Ectodermal cell (in vitro differentiated cells): ENCODE results near the gene GRK3.

Source experiments
- H3K27ac ChIP-seq: 2 replicates; pipeline ENCODE4 v1.7.0; 2013; ENCODE audit warnings: mild to moderate bottlenecking, low read depth, low read length; ENCODE audit not compliant: insufficient read depth, poor library complexity, severe bottlenecking
- H3K27me3 ChIP-seq: 2 replicates; pipeline ENCODE4 v1.7.0; 2013; ENCODE audit warnings: mild to moderate bottlenecking, low read length; ENCODE audit not compliant: insufficient read depth, control insufficient read depth, poor library complexity, severe bottlenecking
- H3K36me3 ChIP-seq: one replicate; pipeline ENCODE4 v1.7.0; 2013; ENCODE audit warnings: low read length; ENCODE audit not compliant: control insufficient read depth, insufficient read depth
- H3K4me1 ChIP-seq: one replicate; pipeline ENCODE4 v1.7.0; 2013; ENCODE audit warnings: low read length; ENCODE audit not compliant: control insufficient read depth, insufficient read depth
- H3K4me3 ChIP-seq: 2 replicates; pipeline ENCODE4 v1.7.0; 2013; ENCODE audit warnings: low read depth, low read length, control low read depth; ENCODE audit not compliant: insufficient read depth
- H3K9me3 ChIP-seq: 2 replicates; pipeline ENCODE4 v1.7.0; 2013; ENCODE audit warnings: mild to moderate bottlenecking, low read length, moderate library complexity; ENCODE audit not compliant: control insufficient read depth
- WGBS, 2 experiments: methylation state at CpG; one replicate each; pipeline ENCODE4 v1.1.7; 2013; ENCODE audit warnings: missing lambda C conversion rate in 2 of 2; 5-methylcytosine and 5-hydroxymethylcytosine counted together

Gene GRK3

DNA sequence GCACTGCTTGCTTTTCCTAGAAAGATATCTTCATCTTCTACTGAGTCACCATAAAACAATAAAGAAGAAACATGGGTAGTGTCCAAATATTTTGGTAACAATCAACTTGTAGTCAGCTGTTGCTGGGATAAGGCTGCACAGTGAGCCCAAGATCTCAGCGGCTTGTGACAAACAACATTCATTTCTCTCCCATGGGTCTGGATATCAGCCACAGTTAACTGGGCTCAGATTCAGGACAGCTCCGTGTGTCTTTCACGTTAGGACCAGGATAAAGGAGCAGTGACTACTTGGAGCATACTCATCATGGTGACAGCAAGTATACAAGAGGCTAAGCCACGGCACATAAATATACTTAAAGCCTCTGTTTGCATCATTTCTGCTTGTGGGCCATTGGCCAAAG lies 27.9 kb upstream of the GRK3 start:
- H3K4me1 ChIP-seq = no peaks in the 10 kb centered on the region
- H3K27me3 ChIP-seq = no peaks in the 10 kb centered on the region
- H3K9me3 ChIP-seq = no peaks in the 10 kb centered on the region
- WGBS, 2 experiments = 90 to 91% methylated on average over 4 of the region's 4 CpGs
- no peak overlapping the region for H3K27ac ChIP-seq
- H3K4me3 ChIP-seq = no peak overlapping the region
- no peaks in the 10 kb centered on the region for H3K36me3 ChIP-seq

GRCh38 chr22:25540166-25540907 lies 24.1 kb upstream of the GRK3 start:
- Histone ChIP-seq H3K36me3 (no peaks in the 10 kb centered on the region), H3K27me3 (no peaks in the 10 kb centered on the region), H3K4me1 (no peaks in the 10 kb centered on the region), H3K4me3 (no peak overlapping the region), H3K9me3 (no peaks in the 10 kb centered on the region), H3K27ac (no peak overlapping the region)
- WGBS, 2 experiments = 92 to 93% methylated on average over 3 of the region's 3 CpGs

DNA sequence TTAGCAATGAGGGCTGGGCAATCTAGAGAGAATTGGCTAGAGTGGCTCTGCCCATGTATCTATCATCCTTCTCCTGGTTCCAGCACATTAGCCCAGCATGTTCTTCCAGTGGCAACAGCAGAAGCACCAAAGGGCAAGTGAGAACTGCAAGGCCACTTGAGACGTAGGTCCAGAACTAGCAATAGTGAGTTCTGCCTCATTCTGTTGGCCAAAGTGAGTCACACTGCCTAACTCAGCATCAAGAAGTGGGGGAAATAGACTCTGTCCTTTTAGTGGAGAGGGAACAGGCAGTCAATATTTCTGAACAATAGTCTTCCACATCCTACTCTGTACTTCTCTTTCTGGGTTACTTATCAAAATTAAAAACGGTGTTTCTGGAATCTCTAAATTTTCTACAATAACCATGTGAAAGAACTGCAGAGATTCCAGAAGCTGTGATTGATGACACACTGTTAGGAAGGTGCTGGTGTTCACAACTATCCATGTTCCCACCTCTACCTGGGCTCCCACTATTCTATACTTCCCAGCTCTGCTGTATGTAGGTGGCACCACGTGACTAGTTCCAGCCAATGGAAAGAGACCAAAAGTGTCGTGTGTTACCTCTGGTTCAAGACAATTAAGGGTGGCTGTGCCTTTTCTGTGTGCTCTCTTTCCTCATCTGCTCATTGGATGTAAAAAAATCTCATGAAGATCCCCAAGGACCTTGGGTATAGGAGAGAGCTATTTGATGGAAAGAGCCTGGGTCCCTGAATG lies 23.4 kb upstream of the GRK3 start:
- no peak overlapping the region for H3K4me3 ChIP-seq

DNA sequence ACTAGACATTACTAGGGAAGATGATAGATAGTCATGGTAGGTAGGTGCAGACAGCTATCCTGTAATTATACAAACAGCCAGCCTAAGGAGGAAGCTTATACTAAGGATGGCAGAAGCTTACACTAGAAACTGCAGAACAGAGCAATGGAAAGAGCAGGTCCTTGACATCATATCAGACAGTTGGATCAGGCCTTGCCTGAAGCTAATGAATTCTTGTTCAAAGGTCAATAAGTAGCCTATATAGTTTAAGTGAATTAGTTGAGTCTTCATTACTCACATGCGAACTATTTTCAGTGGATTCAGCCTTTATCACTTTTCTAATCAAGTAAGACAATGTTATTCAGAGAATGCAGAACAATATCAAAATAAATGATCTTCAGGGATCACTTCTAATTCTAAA lies 22.3 kb upstream of the GRK3 start:
- Histone ChIP-seq H3K36me3 (no peaks in the 10 kb centered on the region), H3K27ac (no peak overlapping the region), H3K4me1 (no peaks in the 10 kb centered on the region), H3K27me3 (no peaks in the 10 kb centered on the region), H3K9me3 (no peaks in the 10 kb centered on the region), H3K4me3 (no peak overlapping the region)
- 90 to 100% methylated on average over 1 of the region's 1 CpG for WGBS, 2 experiments

More for the DNA sequence above, 23.4 kb upstream of the GRK3 start:
- Histone ChIP-seq H3K36me3 (no peaks in the 10 kb centered on the region), H3K27me3 (no peaks in the 10 kb centered on the region), H3K27ac (no peak overlapping the region), H3K9me3 (no peaks in the 10 kb centered on the region), H3K4me1 (no peaks in the 10 kb centered on the region)
- WGBS, 2 experiments = 93 to 95% methylated on average over 4 of the region's 4 CpGs

GRCh38 chr22:25542720-25543402 lies 21.6 kb upstream of the GRK3 start:
- WGBS, 2 experiments = 88 to 93% methylated on average over 6 of the region's 6 CpGs
- Histone ChIP-seq H3K27ac (no peak overlapping the region), H3K9me3 (no peaks in the 10 kb centered on the region), H3K4me1 (no peaks in the 10 kb centered on the region), H3K36me3 (no peaks in the 10 kb centered on the region), H3K27me3 (no peaks in the 10 kb centered on the region), H3K4me3 (no peak overlapping the region)

DNA sequence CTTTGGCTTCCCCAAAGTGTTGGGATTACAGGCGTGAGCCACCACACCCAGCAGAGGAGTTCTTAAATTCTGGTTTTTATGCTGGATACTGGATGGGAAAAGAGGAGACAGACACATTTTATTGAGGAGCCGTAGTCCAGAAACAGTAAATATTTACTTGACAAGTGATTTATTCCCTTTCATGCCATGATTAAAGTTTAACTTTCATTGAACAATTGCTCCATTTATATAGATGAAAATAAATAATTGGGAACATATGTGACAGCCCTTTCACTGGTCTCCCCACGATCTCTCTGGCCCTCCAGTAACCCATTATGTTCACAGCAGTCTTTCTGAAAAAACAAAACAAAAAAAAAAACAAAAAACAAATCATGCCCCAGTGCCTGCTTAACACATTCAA lies 19.3 kb upstream of the GRK3 start:
- H3K9me3 ChIP-seq = no peaks in the 10 kb centered on the region
- H3K27me3 ChIP-seq = no peaks in the 10 kb centered on the region
- H3K36me3 ChIP-seq = no peaks in the 10 kb centered on the region
- H3K4me1 ChIP-seq = no peaks in the 10 kb centered on the region
- no peak overlapping the region for H3K27ac ChIP-seq
- no peak overlapping the region for H3K4me3 ChIP-seq
- WGBS, 2 experiments = 75 to 91% methylated on average over 3 of the region's 3 CpGs

DNA sequence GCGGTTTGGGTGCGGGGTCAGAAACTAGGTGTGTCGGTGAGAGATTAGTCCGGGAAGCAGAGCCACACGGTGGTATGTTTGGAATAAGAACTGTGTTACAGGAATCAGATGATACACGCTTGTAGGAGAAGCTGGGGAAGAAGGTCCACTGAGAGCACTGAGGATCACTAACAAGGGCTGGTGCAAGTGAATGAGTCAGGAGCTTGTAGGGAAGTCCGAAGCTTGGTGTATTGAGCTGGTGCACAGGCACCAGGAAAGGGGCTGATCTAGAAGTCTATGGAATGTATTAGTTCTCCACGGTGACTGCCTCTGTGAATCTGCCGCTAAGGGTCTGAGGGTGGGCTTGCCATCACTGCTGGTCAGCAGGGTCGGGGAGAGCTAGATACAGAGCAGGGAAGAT lies 18.8 kb upstream of the GRK3 start:
- Histone ChIP-seq H3K9me3 (no peaks in the 10 kb centered on the region), H3K4me3 (no peak overlapping the region), H3K36me3 (no peaks in the 10 kb centered on the region), H3K27ac (no peak overlapping the region), H3K4me1 (no peaks in the 10 kb centered on the region), H3K27me3 (no peaks in the 10 kb centered on the region)
- 91 to 92% methylated on average over 10 of the region's 10 CpGs for WGBS, 2 experiments

DNA sequence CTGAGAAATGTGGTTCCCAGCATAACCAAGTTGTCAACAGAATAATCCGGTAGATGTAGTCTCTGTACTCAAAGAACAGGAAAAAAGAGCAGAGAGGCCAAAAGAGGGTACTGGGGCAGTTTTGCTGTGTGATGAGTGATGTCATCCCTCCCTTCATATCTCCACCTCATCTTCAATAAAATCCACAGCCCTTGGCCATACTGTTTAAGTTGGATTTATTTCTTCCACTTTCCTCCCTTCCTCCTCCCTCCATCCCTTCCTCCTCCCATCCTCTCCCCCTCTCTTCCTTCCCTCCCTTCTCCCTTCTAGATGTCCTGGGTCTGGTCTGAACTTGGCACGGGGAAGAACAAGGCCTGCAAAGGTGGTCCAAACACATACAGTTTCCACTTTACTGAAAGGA lies 18.2 kb upstream of the GRK3 start:
- Histone ChIP-seq H3K36me3 (no peaks in the 10 kb centered on the region), H3K27me3 (no peaks in the 10 kb centered on the region), H3K4me1 (no peaks in the 10 kb centered on the region), H3K9me3 (no peaks in the 10 kb centered on the region), H3K4me3 (no peak overlapping the region), H3K27ac (no peak overlapping the region)
- WGBS, 2 experiments = 82 to 94% methylated on average over 2 of the region's 2 CpGs

- no peak overlapping the region for H3K27ac ChIP-seq
- no peaks in the 10 kb centered on the region for H3K4me1 ChIP-seq
- 73 to 80% methylated on average over 4 of the region's 4 CpGs for WGBS, 2 experiments
- no peaks in the 10 kb centered on the region for H3K36me3 ChIP-seq
- H3K4me3 ChIP-seq = no peak overlapping the region
- H3K27me3 ChIP-seq = no peaks in the 10 kb centered on the region
- no peaks in the 10 kb centered on the region for H3K9me3 ChIP-seq
Measured at GRCh38 chr22:25546751-25547150, 17.7 kb upstream of the GRK3 start.

GRCh38 chr22:25548866-25549464 lies 15.5 kb upstream of the GRK3 start:
- H3K4me3 ChIP-seq = no peak overlapping the region
- WGBS, 2 experiments = 92 to 95% methylated on average over 10 of the region's 10 CpGs

More at GRCh38 chr22:25548866-25549464, 15.5 kb upstream of the GRK3 start:
- H3K9me3 ChIP-seq = no peaks in the 10 kb centered on the region
- H3K27ac ChIP-seq = no peak overlapping the region
- no peaks in the 10 kb centered on the region for H3K36me3 ChIP-seq
- no peaks in the 10 kb centered on the region for H3K4me1 ChIP-seq
- no peaks in the 10 kb centered on the region for H3K27me3 ChIP-seq
